Kidney (tissue), 14 donors: Measurements from ENCODE around the gene LEMD2. TPM values are rescaled to one million over a fixed set of nuclear protein-coding genes. Genes with fewer than 3 reads are reported as not detected.
A peak's percentile ranks its signal among the peaks of the same experiment; 100 is the strongest.

Source experiments
- DNase-seq, 5 donors: peaks; one replicate each; pipeline ENCODE4 v3.0.0-alpha.2; 2013 to 2020
- FAIRE-seq: peaks from 2 replicates; lab custom pipeline; 2012; peaks lifted over from hg19 to GRCh38; lab: Jason Lieb, UNC
- H3K27ac ChIP-seq, 2 donors: one replicate each; pipeline ENCODE4 v1.7.0; 2013; ENCODE audit warnings: low read depth in 2 of 2, low read length in 2 of 2, inconsistent platforms in 1 of 2
- H3K27me3 ChIP-seq: one replicate; pipeline ENCODE4 v1.7.1; 2013; ENCODE audit warnings: low read length, inconsistent platforms; ENCODE audit not compliant: control insufficient read depth, insufficient read depth
- H3K36me3 ChIP-seq, 3 donors: one replicate each; pipeline versions ENCODE4 v1.7.0 to v1.7.1; 2013; ENCODE audit warnings: low read length in 3 of 3, control low read depth in 1 of 3, inconsistent platforms in 1 of 3; ENCODE audit not compliant: insufficient read depth in 3 of 3, control insufficient read depth in 2 of 3
- H3K4me1 ChIP-seq, 3 donors: one replicate each; pipeline versions ENCODE4 v1.7.0 to v1.7.1; 2013; ENCODE audit warnings: low read length in 3 of 3, inconsistent platforms in 1 of 3, low read depth in 1 of 3; ENCODE audit not compliant: control insufficient read depth in 2 of 3, insufficient read depth in 2 of 3
- H3K4me3 ChIP-seq, 3 donors: one replicate each; pipeline versions ENCODE4 v1.7.0 to v1.8.1; 2013; ENCODE audit warnings: low read length in 3 of 3, control low read depth in 1 of 3, inconsistent platforms in 1 of 3
- H3K9ac ChIP-seq, 3 donors: one replicate each; pipeline versions ENCODE4 v1.7.0 to v1.7.1; 2013; ENCODE audit warnings: low read length in 3 of 3, control low read depth in 1 of 3, inconsistent platforms in 1 of 3
- H3K9me3 ChIP-seq, 3 donors: one replicate each; pipeline versions ENCODE4 v1.7.0 to v1.7.1; 2013; ENCODE audit warnings: low read length in 3 of 3, control low read depth in 1 of 3, inconsistent platforms in 1 of 3; ENCODE audit not compliant: control insufficient read depth in 2 of 3, insufficient read depth in 1 of 3
- intact Hi-C: fragments of 100-400 bp; cut with DNase I; formaldehyde crosslinking; loops from one replicate; pipeline ENCODE4 v1.11.1; 2022
- polyA plus RNA-seq: library from polyadenylated mRNA; stranded (reverse); fragments of 350-450 nt; fragmentation: Illumina TruSeq; extraction: RNeasy Lipid Tissue Mini Kit (QIAGEN cat#74804); gene quantifications from one replicate; pipeline ENCODE4 v1.2.3, GENCODE V29; 2014; ENCODE audit warnings: low read depth, low replicate concordance; ENCODE audit not compliant: insufficient read depth
- total RNA-seq: library from RNA; stranded (reverse); fragmentation: NEBNext Ultra II Directional; extraction: Animal tissue kit (Norgen Biotek cat#: 25700); gene quantifications from one replicate; pipeline ENCODE4 v1.2.1, GENCODE V29; 2021
- TF ChIP-seq, protein P1 (sequence below): IDR thresholded peaks from 3 replicates; pipeline ENCODE4 v1.5.1; 2012; ENCODE audit warnings: mild to moderate bottlenecking, moderate library complexity, borderline replicate concordance; ENCODE audit not compliant: insufficient read depth; ENCODE audit errors: extremely low read depth
- donor health status: control.
- donor health status: control.
- donor health status: control.
- donor health status: control.
- donor health status: control.
- donor health status: DM: yes; HTN: yes; CAD: no.
- donor health status: Normal renal cell carcinoma (clear cell type).

Gene LEMD2
- total and polyA plus RNA-seq, 2 donors from 2014 or later = 36.4 to 57.1 TPM

DNA sequence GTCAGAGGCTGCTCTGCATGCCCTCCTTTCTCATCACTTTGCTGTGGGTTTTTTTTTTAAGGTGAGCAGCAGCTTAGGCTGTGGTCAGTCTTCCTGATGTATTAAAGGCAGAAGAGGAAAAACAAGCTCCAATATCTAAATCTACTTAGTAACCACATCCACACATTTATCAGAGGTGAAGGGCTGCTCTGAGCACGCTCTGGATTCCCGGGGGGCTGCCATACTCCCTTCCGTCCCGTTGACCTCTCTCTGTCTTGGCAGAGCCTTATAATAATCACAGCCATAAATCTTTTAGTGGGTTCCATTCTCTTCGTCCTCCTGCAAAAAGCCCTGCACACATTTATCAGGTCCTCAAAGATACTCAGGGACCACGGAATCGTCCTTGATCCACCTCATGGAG, 2.7 kb upstream of the LEMD2 start:
- no peak overlapping the region for H3K27ac ChIP-seq
- no peak overlapping the region for H3K9ac ChIP-seq
- peaks cover 7 to 17% (median 13%) of the 10 kb centered on the region in 3 donors for H3K4me1 ChIP-seq
- DNase-seq = peak in 2 of 5 donors; percentile 22 to 26
- H3K27me3 ChIP-seq = no peaks in the 10 kb centered on the region
- TF ChIP-seq, protein P1, sequence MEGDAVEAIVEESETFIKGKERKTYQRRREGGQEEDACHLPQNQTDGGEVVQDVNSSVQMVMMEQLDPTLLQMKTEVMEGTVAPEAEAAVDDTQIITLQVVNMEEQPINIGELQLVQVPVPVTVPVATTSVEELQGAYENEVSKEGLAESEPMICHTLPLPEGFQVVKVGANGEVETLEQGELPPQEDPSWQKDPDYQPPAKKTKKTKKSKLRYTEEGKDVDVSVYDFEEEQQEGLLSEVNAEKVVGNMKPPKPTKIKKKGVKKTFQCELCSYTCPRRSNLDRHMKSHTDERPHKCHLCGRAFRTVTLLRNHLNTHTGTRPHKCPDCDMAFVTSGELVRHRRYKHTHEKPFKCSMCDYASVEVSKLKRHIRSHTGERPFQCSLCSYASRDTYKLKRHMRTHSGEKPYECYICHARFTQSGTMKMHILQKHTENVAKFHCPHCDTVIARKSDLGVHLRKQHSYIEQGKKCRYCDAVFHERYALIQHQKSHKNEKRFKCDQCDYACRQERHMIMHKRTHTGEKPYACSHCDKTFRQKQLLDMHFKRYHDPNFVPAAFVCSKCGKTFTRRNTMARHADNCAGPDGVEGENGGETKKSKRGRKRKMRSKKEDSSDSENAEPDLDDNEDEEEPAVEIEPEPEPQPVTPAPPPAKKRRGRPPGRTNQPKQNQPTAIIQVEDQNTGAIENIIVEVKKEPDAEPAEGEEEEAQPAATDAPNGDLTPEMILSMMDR = no peak
- no peaks in the 10 kb centered on the region for H3K36me3 ChIP-seq
- intact Hi-C loops = no loop called here
- FAIRE-seq = no peak
- H3K4me3 ChIP-seq = no peak overlapping the region
- H3K9me3 ChIP-seq = no peaks in the 10 kb centered on the region

DNA sequence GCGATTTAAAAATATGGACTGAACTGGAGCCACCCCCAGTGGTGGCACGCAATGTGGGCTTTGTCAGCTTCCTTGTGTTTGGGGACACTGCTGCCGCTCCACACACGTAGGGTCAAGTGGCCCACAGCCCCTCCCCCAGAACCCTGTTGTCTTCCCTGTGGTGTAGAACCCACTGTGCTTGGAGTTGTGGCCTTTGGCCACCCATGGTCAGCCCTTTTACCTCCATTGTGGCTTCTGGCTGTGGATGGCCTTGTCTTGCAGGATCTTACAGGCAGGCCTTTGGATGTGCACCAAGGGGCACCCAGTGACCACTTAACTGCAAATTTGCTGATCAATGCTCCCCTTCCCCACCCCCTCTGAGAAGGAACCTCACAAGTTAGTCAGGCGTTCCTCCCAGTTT, 2.0 kb upstream of the LEMD2 start:
- no peaks in the 10 kb centered on the region for H3K36me3 ChIP-seq
- DNase-seq = peak in 1 of 5 donors; percentile 52
- H3K4me1 ChIP-seq = peaks cover 7 to 22% (median 16%) of the 10 kb centered on the region in 3 donors
- intact Hi-C loops = no loop called here
- no peaks in the 10 kb centered on the region for H3K9me3 ChIP-seq
- H3K4me3 ChIP-seq = no peak overlapping the region
- H3K9ac ChIP-seq = no peak overlapping the region
- no peaks in the 10 kb centered on the region for H3K27me3 ChIP-seq
- TF ChIP-seq, protein P1 = no peak
- H3K27ac ChIP-seq = no peak overlapping the region
- FAIRE-seq = no peak

DNA sequence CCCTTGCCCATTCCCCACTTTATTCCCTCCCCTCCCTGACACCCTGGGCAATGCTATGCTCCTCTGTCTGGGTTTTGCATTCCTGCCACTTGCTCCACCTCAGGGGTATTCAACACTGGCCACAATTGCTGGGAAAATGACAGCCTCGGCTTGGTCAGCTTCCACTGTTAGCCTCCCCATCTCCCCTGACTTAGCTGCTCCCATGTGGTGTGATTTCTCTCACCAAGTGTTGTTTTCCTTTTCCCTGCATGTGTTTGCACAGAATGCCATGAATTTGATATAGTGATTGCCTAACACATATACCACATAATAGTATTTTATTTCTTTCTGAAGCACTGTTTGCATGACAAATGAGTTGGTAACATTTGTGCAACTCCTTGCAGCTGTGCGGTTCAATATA, 1.4 kb upstream of the LEMD2 start:
- intact Hi-C loops = no loop called here

More for the DNA sequence above, 1.4 kb upstream of the LEMD2 start:
- Histone ChIP-seq H3K9ac (no peak overlapping the region), H3K9me3 (no peaks in the 10 kb centered on the region), H3K4me1 (peaks cover 7 to 24% (median 16%) of the 10 kb centered on the region in 3 donors), H3K4me3 (no peak overlapping the region), H3K27me3 (no peaks in the 10 kb centered on the region), H3K27ac (no peak overlapping the region), H3K36me3 (no peaks in the 10 kb centered on the region)
- TF ChIP-seq, protein P1 = no peak
- DNase-seq (peak in 1 of 5 donors; percentile 34), FAIRE-seq (no peak)
